ENCODE measurements around the gene SMG5. TPM values are rescaled to one million over a fixed set of nuclear protein-coding genes. Genes with fewer than 3 reads are reported as not detected.

The SMG5 gene
- total RNA-seq, 1 experiment from 2014 or later = 117 TPM

- Histone ChIP-seq H3K36me3 (ENCODE audit: control insufficient read depth, insufficient read depth, low read length) (peaks cover 4% of the 10 kb centered on the region), H3K27me3 (ENCODE audit: control insufficient read depth, insufficient read depth, low read length) (no peaks in the 10 kb centered on the region), H3K9me3 (ENCODE audit: control insufficient read depth, insufficient read depth, low read depth, low read length) (no peaks in the 10 kb centered on the region), H3K27ac (ENCODE audit: low read length) (no peak overlapping the region), H3K4me1 (ENCODE audit: control insufficient read depth, insufficient read depth, low read length) (peaks cover 6% of the 10 kb centered on the region; the same call in 1 of the 2 replicates), H3K4me3 (ENCODE audit: low read depth in 2 of 2, low read length in 2 of 2) (no peak overlapping the region)
- in situ Hi-C loops (cut with HindIII; ENCODE audit: low pct_unique_long_range_greater_than_20kb, low sequenced_read_pairs) (no loop called here), intact Hi-C loops (cut with micrococcal nuclease; ENCODE audit: unreplicated experiment) (no loop called here)
- BruUV-seq (replicated peaks) = no TSS peak
- POLR2A ChIA-PET = no interaction called here
- CTCF ChIA-PET = no interaction called here
- TF ChIP-seq CTCF (IDR thresholded peaks at IDR 0.05) (no peak), REST (IDR thresholded peaks at IDR 0.05; ENCODE audit: insufficient read depth in 1 of 2, low read depth in 2 of 2, low read length in 1 of 2) (no peak)
- ATAC-seq = no peak
- DNase-seq (ENCODE audit: low read depth, low spot score) = no peak
These were observed 82.6 kb downstream of the SMG5 start for GRCh38 chr1:156200044-156200443.

Other genes with a start within 250 kb of the SMG5 start
- gene UBQLN4, start 229.0 kb downstream of the SMG5 start, total RNA-seq (2021; ENCODE audit: unreplicated experiment) = 60.0 TPM
- 63.4 TPM for gene LAMTOR2, start 228.0 kb downstream of the SMG5 start, total RNA-seq (2021; ENCODE audit: unreplicated experiment)
- not detected for gene RAB25, start 221.7 kb downstream of the SMG5 start, total RNA-seq (2021; ENCODE audit: unreplicated experiment)
- gene MEX3A, start 200.4 kb downstream of the SMG5 start, total RNA-seq (2021; ENCODE audit: unreplicated experiment) = 15.8 TPM
- 691 TPM for gene LMNA, start 168.1 kb downstream of the SMG5 start, total RNA-seq (2021; ENCODE audit: unreplicated experiment)
- 0.21 TPM for gene SEMA4A, start 129.2 kb downstream of the SMG5 start, total RNA-seq (2021; ENCODE audit: unreplicated experiment)
- 33.0 TPM for gene SLC25A44, start 88.7 kb downstream of the SMG5 start, total RNA-seq (2021; ENCODE audit: unreplicated experiment)
- gene PMF1, start 69.8 kb downstream of the SMG5 start, total RNA-seq (2021; ENCODE audit: unreplicated experiment) = 57.5 TPM
- 0.67 TPM for gene BGLAP, start 40.6 kb downstream of the SMG5 start, total RNA-seq (2021; ENCODE audit: unreplicated experiment)
- 0.92 TPM for gene PAQR6, start 34.8 kb downstream of the SMG5 start, total RNA-seq (2021; ENCODE audit: unreplicated experiment)
- gene TMEM79, start 1.5 kb upstream of the SMG5 start, total RNA-seq (2021; ENCODE audit: unreplicated experiment) = 5.5 TPM
- 60.2 TPM for gene GLMP, start 12.9 kb upstream of the SMG5 start, total RNA-seq (2021; ENCODE audit: unreplicated experiment)
- gene VHLL, start 16.5 kb upstream of the SMG5 start, total RNA-seq (2021; ENCODE audit: unreplicated experiment) = 0.28 TPM
- gene CCT3, start 55.5 kb upstream of the SMG5 start, total RNA-seq (2021; ENCODE audit: unreplicated experiment) = 451 TPM
- gene TSACC, start 55.7 kb upstream of the SMG5 start, total RNA-seq (2021; ENCODE audit: unreplicated experiment) = 3.6 TPM
- 0.28 TPM for gene RHBG, start 86.4 kb upstream of the SMG5 start, total RNA-seq (2021; ENCODE audit: unreplicated experiment)
- gene MEF2D, start 217.9 kb upstream of the SMG5 start, total RNA-seq (2021; ENCODE audit: unreplicated experiment) = 30.9 TPM